Activated CD4-positive, alpha-beta T cell treated with anti-CD3 and anti-CD28 coated beads for 24 hours (primary cell): ENCODE measurements around the gene CXCR2.
"Not testable (repeated sequence)": the region's sequence is repeated elsewhere in the genome, so short reads cannot be mapped to it uniquely, and the experiment has no call there.

Source experiments
- DNase-seq, 2 donors: peaks; one replicate each; pipeline ENCODE4 v3.0.0-alpha.2; 2020; ENCODE audit warnings: low read depth in 2 of 2

The CXCR2 gene

GRCh38 chr2:218130377-218130776 lies 4.5 kb downstream of the CXCR2 start:
- DNase-seq: no peak

- DNase-seq: no peak
These were observed 5.0 kb downstream of the CXCR2 start for GRCh38 chr2:218130822-218131221.

- no peak for DNase-seq
These were observed 11.7 kb downstream of the CXCR2 start for GRCh38 chr2:218137514-218137913.

- no peak for DNase-seq
These were observed 12.2 kb downstream of the CXCR2 start for GRCh38 chr2:218138047-218138446.

GRCh38 chr2:218145124-218145523 lies 19.3 kb downstream of the CXCR2 start:
- DNase-seq: no peak

- no peak for DNase-seq
These were observed 20.2 kb downstream of the CXCR2 start for GRCh38 chr2:218146056-218146455.

GRCh38 chr2:218149098-218149497 lies 23.3 kb downstream of the CXCR2 start:
- DNase-seq: no peak

GRCh38 chr2:218149848-218150440 lies 24.1 kb downstream of the CXCR2 start:
- DNase-seq: no peak

- no peak for DNase-seq
These were observed 26.3 kb downstream of the CXCR2 start for GRCh38 chr2:218152172-218152571.

- no peak for DNase-seq
These were observed 26.9 kb downstream of the CXCR2 start for GRCh38 chr2:218152777-218153176.

GRCh38 chr2:218155953-218156479 lies 30.2 kb downstream of the CXCR2 start:
- DNase-seq: no peak

- no peak for DNase-seq
These were observed 35.8 kb downstream of the CXCR2 start for GRCh38 chr2:218161644-218162043.

- no peak for DNase-seq
These were observed 37.0 kb downstream of the CXCR2 start for GRCh38 chr2:218162814-218163213.

- peak in 1 of 2 donors; percentile 5 for DNase-seq
These were observed 41.0 kb downstream of the CXCR2 start, which contains the start of gene CXCR1 for GRCh38 chr2:218166791-218167190. CXCR1 (minus strand) TSS chr2:218166962; CDS start chr2:218165211, 1,751 bp downstream.

- DNase-seq: no peak
These were observed 42.2 kb downstream of the CXCR2 start for GRCh38 chr2:218168016-218168415.

- DNase-seq: peak; percentile 59
These were observed 43.0 kb downstream of the CXCR2 start for GRCh38 chr2:218168635-218169462.

GRCh38 chr2:218169757-218170546 lies 44.1 kb downstream of the CXCR2 start:
- DNase-seq: no peak

GRCh38 chr2:218171744-218172143 lies 45.9 kb downstream of the CXCR2 start:
- DNase-seq: not testable (repeated sequence)

GRCh38 chr2:218172845-218173244 lies 47.0 kb downstream of the CXCR2 start:
- DNase-seq: no peak

GRCh38 chr2:218179782-218180181 lies 54.0 kb downstream of the CXCR2 start:
- no peak for DNase-seq

GRCh38 chr2:218180467-218181114 lies 54.8 kb downstream of the CXCR2 start:
- no peak for DNase-seq

- DNase-seq: no peak
These were observed 58.5 kb downstream of the CXCR2 start for GRCh38 chr2:218184331-218184730.
